K562 (cell line): ENCODE results near the gene ITGA11. TPM values are rescaled to one million over a fixed set of nuclear protein-coding genes. Genes with fewer than 3 reads are reported as not detected.

Experiments
- BCL6 ChIP-seq: fragments of 250-450 bp; sonication (Bioruptor Pico); IDR thresholded peaks from 2 replicates; pipeline ENCODE4 v1.4.0; 2020
- FOSL1 ChIP-seq: fragments of 200-800 bp; sonication (Bioruptor generic); conservative IDR thresholded peaks from 2 replicates; pipeline ENCODE4 v1.6.1; 2016; ENCODE audit warnings: missing genetic modification characterization, missing compliant biosample characterization
- GTF2A2 ChIP-seq: IDR thresholded peaks from 2 replicates; pipeline ENCODE4 v1.6.1; 2016; ENCODE audit warnings: mild to moderate bottlenecking, missing genetic modification characterization, missing compliant biosample characterization
- SRSF9 ChIP-seq: fragments of 200-400 bp; formaldehyde crosslinking; IDR thresholded peaks from 2 replicates; pipeline ENCODE4 v1.6.1; 2017; ENCODE audit warnings: low read depth, low read length, borderline replicate concordance
- TEAD1 ChIP-seq, 2 experiments: fragments of 450-650 bp in 1 of 2; sonication (generic) in 1 of 2; formaldehyde crosslinking; IDR thresholded peaks; 2 replicates each; pipeline versions ENCODE4 v1.4.0 to v1.8.0; 2020 to 2022; ENCODE audit warnings: mild to moderate bottlenecking in 2 of 2, missing genetic modification reagents in 1 of 2
- THAP12 ChIP-seq: fragments of 250-450 bp; sonication (Bioruptor Pico); IDR thresholded peaks from 2 replicates; pipeline ENCODE4 v1.9.0; 2021; ENCODE audit warnings: mild to moderate bottlenecking, inconsistent platforms
- ZNF318 ChIP-seq, 2 experiments: fragments of 450-650 bp; IDR thresholded peaks; 2 replicates each; pipeline ENCODE4 v1.6.1; 2016; ENCODE audit warnings: mild to moderate bottlenecking in 2 of 2, borderline replicate concordance in 1 of 2, low read depth in 1 of 2, moderate library complexity in 1 of 2
- polyA plus RNA-seq, 8 experiments: library from polyadenylated mRNA; depleted of rRNA in 4 of 8; stranded (reverse) in 5 of 8; unstranded in 3 of 8; fragments of >200 nt; fragmentation: Nextera tagmentation in 2 of 8; fragmentation: Illumina TruSeq in 1 of 8; extraction: Ambion mirVana in 2 of 8; extraction: Trizol in 1 of 8; gene quantifications; 2 replicates each; pipeline versions ENCODE4 v1.2.1 to v1.2.3, GENCODE V29; 2011 to 2014; ENCODE audit warnings: inconsistent platforms in 1 of 8, missing spikeins in 1 of 8
- total RNA-seq, 7 experiments: library from RNA; depleted of rRNA in 6 of 7; stranded (reverse); fragments of >200 nt in 6 of 7; fragmentation: Illumina TruSeq in 2 of 7; extraction: Trizol in 2 of 7; gene quantifications; 2 replicates each; pipeline versions ENCODE4 v1.2.1 to v1.2.3, GENCODE V29; 2011 to 2021; ENCODE audit warnings: low replicate concordance in 1 of 7

The ITGA11 gene
- total and polyA plus RNA-seq, 9 of the 15 experiments (the other 6 are each of a cell fraction or from before 2014, with no cell fraction given) = 0.01 TPM; not detected in 8

GRCh38 chr15:68339481-68339880, 92.5 kb downstream of the ITGA11 start (continued):
- TF ChIP-seq ZNF318 (IDR thresholded peaks at IDR 0.05; ENCODE audit: borderline replicate concordance in 1 of 2, low read depth in 1 of 2) (no peak), TEAD1 (CRISPR knock-in tag; IDR thresholded peaks at IDR 0.05) (no peak), SRSF9 (no peak), FOSL1 (tag) (no peak), THAP12 (CRISPR knock-in tag) (no peak), BCL6 (CRISPR knock-in tag) (no peak), GTF2A2 (tag) (no peak)
